Measurements from ENCODE around the gene C17orf75. TPM values are rescaled to one million over a fixed set of nuclear protein-coding genes. Genes with fewer than 3 reads are reported as not detected.

C17orf75 gene
- total and polyA plus RNA-seq, 10 of the 15 experiments (the other 5 are each of a cell fraction or from before 2014, with no cell fraction given): 21.7 to 53.0 (median 27.3) TPM

- WGBS (ENCODE audit: insufficient coverage, insufficient replicate concordance, low lambda C conversion rate, missing lambda C conversion rate): 51% methylated on average over 9 of the region's 9 CpGs
- no TSS peak for BruUV-seq (replicated peaks)
- no peaks in the 10 kb centered on the region for H4K20me1 ChIP-seq (ENCODE audit: control insufficient read depth, insufficient read depth)
- ChIA-PET CTCF (interaction anchor here (7.9 kb wide), 1 partner anchor 62 kb away, joined by 132 read pairs; no protein-coding TSS in a partner anchor), RAD21 (ENCODE audit: unreplicated experiment) (no interaction called here), SMC1A (ENCODE audit: uncharacterized antibody, unreplicated experiment) (no interaction called here), POLR2A (no interaction called here)
- ATAC-seq: no peak
- H3K36me3 ChIP-seq (ENCODE audit: control insufficient read depth in 2 of 2, insufficient read depth in 2 of 2, low read length in 1 of 2): no peaks in the 10 kb centered on the region
- H3K9me3 ChIP-seq (replicated peaks; ENCODE audit: control insufficient read depth, insufficient read depth, low read length): no peaks in the 10 kb centered on the region
- H3K27ac ChIP-seq (ENCODE audit: control insufficient read depth, insufficient read depth): no peak overlapping the region
- no peak overlapping the region for H3K4me3 ChIP-seq
- H3K27me3 ChIP-seq (replicated peaks in 1 of 2; ENCODE audit: control insufficient read depth in 2 of 2, insufficient read depth in 2 of 2, low read length in 1 of 2): peaks cover 2 to 4% of the 10 kb centered on the region in 2 experiments; a peak in 3 of 4 replicates
- no peaks in the 10 kb centered on the region for H3K4me1 ChIP-seq (ENCODE audit: control insufficient read depth, insufficient read depth, low read length)
- no peak for FAIRE-seq
- intact Hi-C loops (cut with micrococcal nuclease; ENCODE audit: unreplicated experiment) (loop anchor here (5.0 kb wide), 1 partner anchor 112 kb away; no protein-coding TSS in a partner anchor), in situ Hi-C loops (cut with MboI) (no loop called here)
- no peak for DNase-seq (ENCODE audit: low read depth, low spot score)
- no peaks in the 10 kb centered on the region for H3K79me2 ChIP-seq (ENCODE audit: control insufficient read depth, insufficient read depth, low read length)
- H2AFZ ChIP-seq (ENCODE audit: control insufficient read depth, low read depth, low read length): no peak overlapping the region
- TF ChIP-seq CREM (IDR thresholded peaks at IDR 0.05; ENCODE audit: low read depth) (no peak), CUX1 (IDR thresholded peaks at IDR 0.05; ENCODE audit: insufficient replicate concordance, low read depth, low read length) (no peak), ETV6 (conservative IDR thresholded peaks at IDR 0.05 in 1 of 2, IDR thresholded peaks at IDR 0.05 in 1 of 2; ENCODE audit: borderline replicate concordance in 1 of 2, low read depth in 1 of 2) (no peak), ASH2L (IDR thresholded peaks at IDR 0.05; ENCODE audit: borderline replicate concordance, low read depth) (no peak), PRDM15 (CRISPR knock-in tag; IDR thresholded peaks at IDR 0.05) (no peak), BCL11A (IDR thresholded peaks at IDR 0.05; ENCODE audit: low read depth, low read length) (no peak), ZZZ3 (IDR thresholded peaks at IDR 0.05; ENCODE audit: control insufficient read depth, insufficient read length, low read depth) (no peak), KAT2A (conservative IDR thresholded peaks at IDR 0.05; ENCODE audit: control insufficient read depth, low read depth, low read length) (no peak), PML (IDR thresholded peaks at IDR 0.05; ENCODE audit: low read length) (no peak), RB1 (IDR thresholded peaks at IDR 0.05; ENCODE audit: borderline replicate concordance) (no peak), RAD21 (IDR thresholded peaks at IDR 0.05; ENCODE audit: insufficient read depth, low read depth, low read length) (no peak), MXI1 (IDR thresholded peaks at IDR 0.05; ENCODE audit: low read depth, low read length) (no peak)
- H3K4me2 ChIP-seq (ENCODE audit: control insufficient read depth, insufficient read depth): no peak overlapping the region
- no peak overlapping the region for H3K9ac ChIP-seq (ENCODE audit: control insufficient read depth, insufficient read depth, low read length)
Observed at GRCh38 chr17:32314636-32315035, 27.3 kb downstream of the C17orf75 start.
